Measurements from ENCODE around the gene POU2F2.
"Not testable (repeated sequence)": the region's sequence is repeated elsewhere in the genome, so short reads cannot be mapped to it uniquely, and the experiment has no call there.

Gene POU2F2

GRCh38 chr19:42051166-42052115, 80.8 kb downstream of the POU2F2 start:
- no peak for TF ChIP-seq CTCF (IDR thresholded peaks at IDR 0.05; ENCODE audit: low read depth, low read length, missing control alignments)
- no peak overlapping the region for H3K4me3 ChIP-seq (ENCODE audit: low read depth, low read length)
- DNase-seq (ENCODE audit: low read depth) = no peak

DNA sequence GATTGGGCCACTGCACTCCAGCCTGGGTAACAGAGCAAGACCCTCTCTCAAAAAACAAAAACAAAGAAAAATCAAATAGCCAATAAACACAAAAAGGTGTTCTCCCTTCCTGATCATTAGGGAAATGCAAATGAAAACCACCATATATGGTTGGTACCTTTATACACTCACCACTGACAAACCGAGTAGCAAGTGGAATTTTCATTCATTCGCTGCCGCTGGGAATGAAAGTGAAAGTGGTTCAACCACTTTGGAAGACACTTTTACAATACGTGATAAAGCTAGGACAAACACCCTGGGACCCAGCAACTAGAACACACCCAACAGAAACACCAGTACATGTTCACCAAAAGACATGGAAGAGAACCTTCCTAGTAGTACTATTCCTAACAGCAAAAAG, 83.3 kb downstream of the POU2F2 start:
- no peak overlapping the region for H3K4me3 ChIP-seq (ENCODE audit: low read depth, low read length)
- TF ChIP-seq CTCF (IDR thresholded peaks at IDR 0.05; ENCODE audit: low read depth, low read length, missing control alignments) = no peak
- DNase-seq (ENCODE audit: low read depth) = no peak

- no peak for DNase-seq (ENCODE audit: low read depth)
- no peak for TF ChIP-seq CTCF (IDR thresholded peaks at IDR 0.05; ENCODE audit: low read depth, low read length, missing control alignments)
- H3K4me3 ChIP-seq (ENCODE audit: low read depth, low read length) = no peak overlapping the region
Measured at GRCh38 chr19:42045575-42045974, 86.7 kb downstream of the POU2F2 start.

DNA sequence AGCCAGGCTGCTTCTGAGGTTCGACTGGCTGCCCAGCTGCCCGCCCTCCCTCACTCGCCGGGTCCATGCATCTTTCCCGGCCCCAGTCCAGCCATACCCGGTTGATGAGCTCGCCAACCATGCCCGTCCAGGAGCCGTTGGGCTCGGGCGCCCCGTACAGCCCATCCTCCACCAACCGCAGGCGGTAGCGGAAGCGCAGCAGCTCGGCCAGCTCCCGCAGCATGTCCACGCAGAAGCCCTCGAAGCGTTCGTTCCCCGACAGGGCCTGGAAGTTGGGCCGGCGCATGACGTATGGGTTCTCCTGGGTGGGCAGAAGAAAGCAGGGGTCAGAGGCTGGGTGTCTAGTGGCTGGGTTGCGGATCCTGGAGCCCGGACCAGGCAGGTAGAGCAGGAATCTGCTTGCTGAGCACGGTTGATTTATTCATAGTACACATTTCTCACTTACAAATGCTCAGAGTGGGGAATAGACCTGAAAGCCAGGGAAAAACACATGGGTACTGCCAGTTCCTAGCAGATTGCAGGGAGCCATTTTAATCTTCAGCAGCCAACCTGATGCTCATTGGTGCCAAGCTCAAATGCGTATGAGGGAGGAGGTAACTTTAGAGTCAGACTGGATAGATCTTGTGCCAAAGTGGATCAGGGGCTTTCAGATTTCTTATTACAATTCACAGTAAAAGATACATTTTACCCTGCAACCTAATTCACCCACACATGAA, 89.6 kb downstream of the POU2F2 start:
- DNase-seq (ENCODE audit: low read depth) = no peak
- no peak overlapping the region for H3K4me3 ChIP-seq (ENCODE audit: low read depth, low read length)
- no peak for TF ChIP-seq CTCF (IDR thresholded peaks at IDR 0.05; ENCODE audit: low read depth, low read length, missing control alignments)

- DNase-seq (ENCODE audit: low read depth); H3K4me3 ChIP-seq (ENCODE audit: low read depth, low read length): not testable (repeated sequence)
Measured at GRCh38 chr19:42040491-42040890, 91.8 kb downstream of the POU2F2 start.

DNA sequence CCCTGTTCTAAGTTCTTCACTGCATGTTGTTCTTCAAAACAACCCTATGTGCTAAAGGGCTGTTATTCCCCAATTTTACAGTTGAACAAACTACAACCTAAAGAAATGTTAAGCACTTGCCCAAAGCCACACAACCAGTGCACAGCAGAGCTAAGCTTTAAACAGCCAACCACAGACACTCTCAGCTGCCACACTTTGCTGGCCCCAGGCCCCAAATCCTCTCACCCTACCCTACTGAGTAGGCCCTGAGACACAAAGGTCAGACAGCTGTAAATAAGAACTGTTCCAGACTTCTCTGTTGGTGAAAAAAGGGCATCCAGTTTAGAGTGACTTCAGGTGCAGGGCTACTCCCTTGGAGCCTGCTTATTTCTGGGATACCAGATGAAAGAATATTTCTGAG, 92.2 kb downstream of the POU2F2 start:
- TF ChIP-seq CTCF (IDR thresholded peaks at IDR 0.05; ENCODE audit: low read depth, low read length, missing control alignments) = no peak
- H3K4me3 ChIP-seq (ENCODE audit: low read depth, low read length) = no peak overlapping the region
- DNase-seq (ENCODE audit: low read depth) = no peak

DNA sequence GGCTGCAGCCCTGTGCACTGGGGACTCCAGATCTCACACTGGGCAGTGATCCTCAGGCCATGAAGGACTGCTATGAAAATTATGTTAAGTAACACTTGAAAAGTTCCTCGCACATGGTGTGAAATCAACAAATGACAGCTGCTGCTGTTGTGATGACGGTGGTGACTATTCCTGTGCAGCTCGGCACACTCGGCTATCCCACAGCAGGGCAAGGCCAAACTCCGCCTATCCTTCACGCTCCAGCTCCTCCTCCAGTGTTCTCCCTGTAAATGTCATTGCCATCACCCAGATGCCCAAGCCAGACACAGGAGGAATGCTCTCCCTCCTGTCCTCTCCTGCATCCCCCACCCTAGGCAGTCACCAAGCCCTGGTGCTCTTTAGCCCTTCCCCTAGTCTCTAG, 93.6 kb downstream of the POU2F2 start:
- H3K4me3 ChIP-seq (ENCODE audit: low read depth, low read length) = no peak overlapping the region
- DNase-seq (ENCODE audit: low read depth) = no peak
- no peak for TF ChIP-seq CTCF (IDR thresholded peaks at IDR 0.05; ENCODE audit: low read depth, low read length, missing control alignments)

Data from GM12864 (cell line).